NB4 (cell line): ENCODE results near the gene AIF1L.
"Not testable (repeated sequence)": the region's sequence is repeated elsewhere in the genome, so short reads cannot be mapped to it uniquely, and the experiment has no call there.

Experiments
- CTCF ChIP-seq: IDR thresholded peaks from one replicate; pipeline ENCODE4 v1.5.1; 2012; ENCODE audit warnings: low read depth, low read length
- MAX ChIP-seq: IDR thresholded peaks from 2 replicates; pipeline ENCODE4 v1.6.1; 2011; ENCODE audit warnings: low read depth, low read length
- MYC ChIP-seq: IDR thresholded peaks from 2 replicates; pipeline ENCODE4 v1.6.1; 2011; ENCODE audit warnings: low read depth, low read length
- POLR2A ChIP-seq: IDR thresholded peaks from 2 replicates; pipeline ENCODE4 v1.6.1; 2011; ENCODE audit warnings: mild to moderate bottlenecking; ENCODE audit not compliant: insufficient read length; ENCODE audit errors: extremely low read depth

- TF ChIP-seq CTCF, POLR2A, MAX, MYC: not testable (repeated sequence)
These were observed 62.3 kb downstream of the AIF1L start for GRCh38 chr9:131158673-131159072.
